Testis (tissue), 2 donors: ENCODE measurements around the gene OSBPL8.

Experiments
- POLR2A ChIP-seq: fragments of 450-650 bp; IDR thresholded peaks from one replicate; pipeline ENCODE4 v1.6.1; 2017; ENCODE audit warnings: antibody characterized with exemption, mild to moderate bottlenecking, moderate library complexity
- TF ChIP-seq, protein P1 (sequence below), 3 experiments: fragments of 450-650 bp in 2 of 3; fragments of 200-600 bp in 1 of 3; sonication (generic) in 1 of 3; IDR thresholded peaks; one replicate each; pipeline ENCODE4 v1.5.1; 2016 to 2019; ENCODE audit warnings: antibody characterized with exemption in 3 of 3, mild to moderate bottlenecking in 2 of 3, moderate library complexity in 1 of 3

DNA sequence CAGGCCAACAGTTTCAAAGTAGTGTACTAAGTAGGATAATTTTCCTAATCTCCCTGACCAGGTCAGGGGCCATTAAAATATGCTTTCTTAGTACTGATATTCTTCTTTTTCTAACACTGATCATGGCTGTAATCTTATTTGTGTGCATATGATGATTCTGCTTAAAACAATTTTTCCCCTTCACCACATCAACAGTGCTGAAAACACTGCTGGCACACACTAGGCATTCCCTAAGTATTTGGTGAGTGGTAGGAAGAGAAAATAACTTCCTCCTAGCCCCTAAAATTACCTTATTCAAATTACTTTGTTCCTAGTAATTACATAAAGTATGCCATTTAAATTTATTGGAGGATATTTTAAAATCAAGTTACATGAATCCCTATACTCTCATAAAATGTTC is 161.5 kb downstream of the OSBPL8 start:
- TF ChIP-seq, protein P1, sequence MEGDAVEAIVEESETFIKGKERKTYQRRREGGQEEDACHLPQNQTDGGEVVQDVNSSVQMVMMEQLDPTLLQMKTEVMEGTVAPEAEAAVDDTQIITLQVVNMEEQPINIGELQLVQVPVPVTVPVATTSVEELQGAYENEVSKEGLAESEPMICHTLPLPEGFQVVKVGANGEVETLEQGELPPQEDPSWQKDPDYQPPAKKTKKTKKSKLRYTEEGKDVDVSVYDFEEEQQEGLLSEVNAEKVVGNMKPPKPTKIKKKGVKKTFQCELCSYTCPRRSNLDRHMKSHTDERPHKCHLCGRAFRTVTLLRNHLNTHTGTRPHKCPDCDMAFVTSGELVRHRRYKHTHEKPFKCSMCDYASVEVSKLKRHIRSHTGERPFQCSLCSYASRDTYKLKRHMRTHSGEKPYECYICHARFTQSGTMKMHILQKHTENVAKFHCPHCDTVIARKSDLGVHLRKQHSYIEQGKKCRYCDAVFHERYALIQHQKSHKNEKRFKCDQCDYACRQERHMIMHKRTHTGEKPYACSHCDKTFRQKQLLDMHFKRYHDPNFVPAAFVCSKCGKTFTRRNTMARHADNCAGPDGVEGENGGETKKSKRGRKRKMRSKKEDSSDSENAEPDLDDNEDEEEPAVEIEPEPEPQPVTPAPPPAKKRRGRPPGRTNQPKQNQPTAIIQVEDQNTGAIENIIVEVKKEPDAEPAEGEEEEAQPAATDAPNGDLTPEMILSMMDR (IDR thresholded peaks at IDR 0.05) = no peak
- TF ChIP-seq POLR2A = no peak
